ENCODE measurements around the gene CTAGE4.
"Not testable (repeated sequence)": the region's sequence is repeated elsewhere in the genome, so short reads cannot be mapped to it uniquely, and the experiment has no call there.

CTAGE4 gene

GRCh38 chr7:144183166-144183565, at the start of gene CTAGE4:
CTAGE4 (plus strand) TSS chr7:144183466; CDS start chr7:144183504, 38 bp downstream.
- not testable (repeated sequence) for DNase-seq

GRCh38 chr7:144134116-144134515, 49.1 kb upstream of the CTAGE4 start:
- no peak for DNase-seq

GRCh38 chr7:144137501-144137900, 45.8 kb upstream of the CTAGE4 start:
- no peak for DNase-seq

GRCh38 chr7:144142187-144142586, 41.1 kb upstream of the CTAGE4 start:
- DNase-seq: no peak

- DNase-seq: no peak
Measured at GRCh38 chr7:144144426-144144825, 38.8 kb upstream of the CTAGE4 start.

GRCh38 chr7:144148224-144148827, 34.9 kb upstream of the CTAGE4 start:
- no peak for DNase-seq

GRCh38 chr7:144158861-144159260, 24.4 kb upstream of the CTAGE4 start:
- no peak for DNase-seq

- no peak for DNase-seq
Measured at GRCh38 chr7:144164784-144165183, 18.5 kb upstream of the CTAGE4 start.

GRCh38 chr7:144171594-144172350, 11.5 kb upstream of the CTAGE4 start:
- not testable (repeated sequence) for DNase-seq

GRCh38 chr7:144174613-144175012, 8.7 kb upstream of the CTAGE4 start:
- no peak for DNase-seq

GRCh38 chr7:144178380-144179164, 4.7 kb upstream of the CTAGE4 start:
- peak; percentile 0 for DNase-seq

GRCh38 chr7:144179165-144179479, 4.1 kb upstream of the CTAGE4 start:
- not testable (repeated sequence) for DNase-seq

GRCh38 chr7:144187848-144188247, 4.6 kb downstream of the CTAGE4 start:
- DNase-seq: not testable (repeated sequence)

GRCh38 chr7:144188578-144189171, 5.4 kb downstream of the CTAGE4 start:
- not testable (repeated sequence) for DNase-seq

- DNase-seq: not testable (repeated sequence)
Measured at GRCh38 chr7:144193782-144194181, 10.5 kb downstream of the CTAGE4 start.

- not testable (repeated sequence) for DNase-seq
Measured at GRCh38 chr7:144194453-144194852, 11.2 kb downstream of the CTAGE4 start.

- not testable (repeated sequence) for DNase-seq
Measured at GRCh38 chr7:144195212-144195872, 12.1 kb downstream of the CTAGE4 start, which contains the start of gene ARHGEF35. ARHGEF35 (minus strand) TSS chr7:144195833; CDS start chr7:144188383, 7,450 bp downstream.

GRCh38 chr7:144198934-144199333, 15.7 kb downstream of the CTAGE4 start:
- not testable (repeated sequence) for DNase-seq

GRCh38 chr7:144201978-144202377, 18.7 kb downstream of the CTAGE4 start:
- DNase-seq: not testable (repeated sequence)

- not testable (repeated sequence) for DNase-seq
Measured at GRCh38 chr7:144203086-144203485, 19.8 kb downstream of the CTAGE4 start.

- DNase-seq: not testable (repeated sequence)
Measured at GRCh38 chr7:144205306-144205705, 22.0 kb downstream of the CTAGE4 start.

GRCh38 chr7:144217200-144217599, 33.9 kb downstream of the CTAGE4 start:
- not testable (repeated sequence) for DNase-seq

Data from NCI-H1048 (cell line).